ENCODE measurements around the gene HLCS.

DNA sequence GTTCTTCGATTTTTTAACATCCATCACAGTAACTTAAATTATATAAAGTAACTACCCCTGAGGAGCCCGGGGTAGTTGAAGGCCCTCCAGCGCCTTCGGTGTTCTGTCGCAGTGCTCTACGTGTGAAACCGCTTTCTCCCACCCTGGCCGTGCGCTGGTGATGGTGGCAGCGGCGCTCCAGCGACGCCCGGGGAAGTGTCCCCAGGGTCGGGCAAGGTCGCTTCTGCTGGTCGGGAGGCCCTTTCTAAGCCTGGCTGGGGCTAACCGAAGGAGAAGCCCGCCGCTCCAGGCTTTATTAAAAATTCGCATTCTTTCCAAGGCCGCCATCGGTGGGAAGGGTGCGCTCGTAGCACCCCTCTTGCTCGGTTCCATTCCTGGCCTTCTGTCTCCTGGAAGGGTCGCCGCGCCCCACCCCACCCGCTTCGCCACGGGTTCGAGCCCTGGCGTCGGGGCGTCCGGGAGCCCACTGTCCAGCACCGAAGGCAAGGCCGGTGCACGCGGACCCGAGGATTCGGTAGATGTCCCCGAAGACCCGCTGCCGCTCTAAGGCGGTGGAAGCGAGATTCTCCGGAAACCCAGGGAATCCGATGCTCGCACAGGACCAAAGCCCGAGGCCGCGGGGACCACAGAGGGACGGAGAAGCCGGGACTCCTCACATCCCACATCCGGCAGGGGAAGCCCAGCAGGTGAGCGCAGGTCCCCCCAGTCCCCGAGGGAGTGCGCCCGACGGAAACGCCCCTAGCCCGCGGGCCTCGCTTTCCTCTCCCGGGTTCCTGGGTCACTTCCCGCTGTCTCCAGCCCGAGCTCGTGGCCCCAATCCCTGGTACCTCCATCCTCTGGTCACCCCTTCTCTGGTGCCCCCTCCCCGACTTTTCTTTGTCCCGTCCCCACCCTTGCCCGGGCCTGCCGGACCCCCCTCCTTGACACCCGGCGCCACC is 39.3 kb upstream of the HLCS start:
- TF ChIP-seq, protein P1, sequence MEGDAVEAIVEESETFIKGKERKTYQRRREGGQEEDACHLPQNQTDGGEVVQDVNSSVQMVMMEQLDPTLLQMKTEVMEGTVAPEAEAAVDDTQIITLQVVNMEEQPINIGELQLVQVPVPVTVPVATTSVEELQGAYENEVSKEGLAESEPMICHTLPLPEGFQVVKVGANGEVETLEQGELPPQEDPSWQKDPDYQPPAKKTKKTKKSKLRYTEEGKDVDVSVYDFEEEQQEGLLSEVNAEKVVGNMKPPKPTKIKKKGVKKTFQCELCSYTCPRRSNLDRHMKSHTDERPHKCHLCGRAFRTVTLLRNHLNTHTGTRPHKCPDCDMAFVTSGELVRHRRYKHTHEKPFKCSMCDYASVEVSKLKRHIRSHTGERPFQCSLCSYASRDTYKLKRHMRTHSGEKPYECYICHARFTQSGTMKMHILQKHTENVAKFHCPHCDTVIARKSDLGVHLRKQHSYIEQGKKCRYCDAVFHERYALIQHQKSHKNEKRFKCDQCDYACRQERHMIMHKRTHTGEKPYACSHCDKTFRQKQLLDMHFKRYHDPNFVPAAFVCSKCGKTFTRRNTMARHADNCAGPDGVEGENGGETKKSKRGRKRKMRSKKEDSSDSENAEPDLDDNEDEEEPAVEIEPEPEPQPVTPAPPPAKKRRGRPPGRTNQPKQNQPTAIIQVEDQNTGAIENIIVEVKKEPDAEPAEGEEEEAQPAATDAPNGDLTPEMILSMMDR (IDR thresholded peaks at IDR 0.05): no peak
- TF ChIP-seq POLR2A (IDR thresholded peaks at IDR 0.05) (no peak), POLR2AphosphoS5 (IDR thresholded peaks at IDR 0.05) (no peak)
